HG03432 (cell line): ENCODE measurements around the gene HOXC9.

ENCODE experiments used
- ATAC-seq: cut with Tn5 transposase; IDR thresholded peaks from one replicate; pipeline ENCODE4 v1.9.1; 2021; ENCODE audit warnings: mild to moderate bottlenecking, moderate library complexity; ENCODE audit not compliant: unreplicated experiment

Gene HOXC9

GRCh38 chr12:54000116-54001114 lies at the start of gene HOXC9:
HOXC9 (plus strand) TSS chr12:54000161; CDS start chr12:54000189, 28 bp downstream.
- ATAC-seq, result no peak

DNA sequence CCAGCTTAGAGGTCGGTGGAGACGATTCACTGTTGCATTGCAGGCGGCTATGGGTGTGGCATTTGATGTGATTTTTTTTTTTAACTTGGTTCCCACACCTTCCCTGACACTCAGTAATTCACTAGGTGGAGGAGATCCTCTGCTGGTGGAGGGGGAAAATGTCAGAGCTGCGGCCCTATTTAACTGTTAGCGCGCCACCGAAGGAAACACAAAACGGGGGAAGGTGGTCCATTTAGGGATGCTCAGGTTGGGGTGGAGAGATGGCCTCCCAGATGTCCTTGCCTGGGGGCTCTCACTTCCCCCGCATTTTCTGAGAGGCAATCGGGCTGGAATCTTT lies 49.6 kb upstream of the HOXC9 start:
- no peak for ATAC-seq

DNA sequence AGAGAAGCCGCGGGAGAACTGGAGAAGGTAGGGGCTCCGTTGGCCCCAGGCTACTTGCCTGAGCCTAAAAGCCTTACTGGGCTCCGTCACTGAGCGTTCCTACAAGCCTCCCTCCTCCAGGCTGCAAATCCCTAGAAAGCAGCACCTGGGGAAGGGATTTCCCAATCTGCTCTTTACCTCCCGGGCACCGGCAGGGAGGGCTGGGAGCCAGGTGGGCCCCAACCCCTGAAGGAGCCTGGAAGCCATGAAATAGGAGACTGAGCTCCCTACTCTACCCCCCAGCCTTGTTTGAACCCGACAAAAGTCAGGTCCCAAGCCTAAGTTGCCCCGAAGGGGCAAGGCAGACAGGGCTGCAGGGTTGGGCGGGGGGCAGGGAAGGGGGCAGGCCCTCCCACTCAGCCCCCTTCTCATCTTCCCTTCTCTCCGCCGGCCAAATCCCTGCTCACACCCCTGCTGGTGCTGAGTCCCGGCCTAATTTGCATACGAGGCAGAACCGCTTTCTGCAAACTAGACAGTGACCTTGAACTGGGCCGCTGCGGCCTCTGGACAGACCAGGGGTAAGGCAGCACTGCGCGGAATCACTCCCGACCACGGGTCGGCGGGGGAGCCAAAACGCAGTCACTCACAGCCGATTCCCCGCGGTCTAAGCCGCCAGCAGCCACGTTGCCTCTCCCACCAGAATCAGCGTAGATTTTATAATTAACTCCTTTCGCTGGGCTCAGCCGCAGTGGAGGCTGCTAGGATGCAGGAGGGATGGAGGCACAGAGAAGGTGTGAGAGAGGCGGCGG lies 49.0 kb upstream of the HOXC9 start:
- ATAC-seq, result no peak

DNA sequence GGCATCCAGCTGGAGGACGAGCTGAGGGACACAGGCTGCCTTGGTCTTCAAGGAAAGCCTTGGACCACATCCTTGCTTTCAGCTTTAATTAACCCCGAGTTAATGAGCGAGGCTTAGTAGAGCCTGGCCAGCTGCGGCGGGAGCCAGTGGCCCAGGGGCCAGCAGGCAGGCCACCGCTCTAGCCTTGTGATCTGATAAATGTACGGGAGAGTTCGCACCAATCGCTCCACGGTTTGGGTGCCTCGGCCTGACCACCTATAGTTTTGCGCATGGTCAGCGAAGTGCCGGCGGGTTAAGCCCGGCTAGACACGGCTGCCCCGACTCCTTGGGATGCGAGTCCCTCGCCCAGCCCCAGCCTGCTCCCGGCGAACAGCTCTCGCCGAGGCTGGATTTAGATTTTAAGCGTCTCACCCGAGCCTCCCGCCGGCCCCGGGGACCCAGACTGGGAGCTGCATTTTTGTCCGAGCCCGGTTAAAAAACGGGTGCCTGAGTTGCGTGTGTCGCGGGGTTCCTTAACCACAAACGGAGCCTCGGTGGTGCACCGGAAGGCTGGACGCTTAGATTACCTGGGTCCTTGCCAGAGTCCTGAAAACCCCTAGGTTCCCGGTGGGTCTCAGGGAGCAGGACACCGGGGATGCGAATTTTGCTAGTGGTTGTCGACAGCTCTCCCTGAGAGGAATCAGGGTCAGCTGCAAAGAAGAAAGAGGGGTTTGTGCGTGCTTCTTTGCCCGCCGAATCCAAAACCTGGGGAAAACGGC lies 48.2 kb upstream of the HOXC9 start:
- no peak for ATAC-seq

GRCh38 chr12:53952335-53952694 lies 47.6 kb upstream of the HOXC9 start:
- ATAC-seq, result no peak

DNA sequence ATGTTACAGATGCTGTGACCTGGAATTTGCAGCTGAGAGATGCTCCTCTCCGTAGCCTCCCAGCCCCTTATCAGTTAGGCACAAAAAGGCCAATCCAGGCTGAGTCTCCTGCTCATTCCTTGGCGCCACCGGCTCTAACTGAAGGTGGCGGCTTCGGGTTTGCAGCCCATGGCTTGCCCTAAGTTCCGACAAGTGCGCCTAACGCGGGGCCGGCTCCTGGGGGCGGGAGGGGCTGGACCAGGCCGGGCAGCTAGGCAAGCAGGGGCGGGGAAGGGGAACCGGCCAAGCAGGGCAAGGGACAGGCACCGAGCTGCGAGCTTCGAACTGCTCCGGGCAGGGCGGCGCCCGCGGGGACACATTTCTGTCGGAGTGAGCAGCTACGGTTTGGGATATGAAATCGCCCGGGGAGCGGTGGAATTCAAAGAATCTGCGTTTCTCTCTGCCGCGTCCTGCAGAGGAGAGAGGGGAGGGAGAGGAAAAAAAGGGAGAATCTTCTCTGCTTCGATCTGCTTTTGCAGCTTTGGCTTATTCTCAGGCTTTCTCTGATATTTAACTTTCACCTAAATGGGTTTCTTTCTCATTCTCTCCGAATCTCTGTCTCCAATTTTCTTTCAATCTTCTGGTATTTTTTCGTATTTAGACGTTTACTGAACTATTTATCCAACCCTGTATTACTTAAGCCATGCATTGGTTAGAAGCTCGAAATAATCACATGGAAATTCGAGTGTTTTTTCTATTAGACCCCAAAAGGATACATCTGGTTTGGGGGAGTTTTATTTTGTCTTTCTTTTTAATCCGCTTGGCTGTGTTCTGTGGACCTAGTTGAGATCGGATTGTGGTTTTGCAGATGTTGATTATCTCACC lies 46.9 kb upstream of the HOXC9 start:
- ATAC-seq, result no peak

GRCh38 chr12:53953831-53954693 lies 45.9 kb upstream of the HOXC9 start:
- no peak for ATAC-seq

DNA sequence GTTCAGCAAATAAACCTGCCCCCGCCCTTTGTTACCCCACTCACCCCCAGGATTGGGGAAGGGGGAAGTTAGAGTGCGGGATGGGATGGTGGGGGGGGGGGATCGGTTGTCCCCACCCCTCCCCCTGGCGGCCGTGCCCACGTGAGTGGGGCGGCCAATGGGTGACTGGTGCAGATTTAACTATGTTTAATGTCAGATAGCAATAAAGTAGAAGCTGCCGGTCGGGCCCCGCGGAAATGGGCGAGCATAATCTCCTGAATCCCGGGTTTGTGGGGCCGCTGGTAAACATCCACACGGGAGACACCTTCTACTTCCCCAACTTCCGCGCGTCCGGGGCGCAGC lies 45.3 kb upstream of the HOXC9 start, which contains the start of gene HOXC12:
Gene HOXC12, plus strand, starts transcription at position 210 of the 342 bp plus-strand sequence. Its CDS starts 27 bp downstream, at position 237.
- no peak for ATAC-seq

DNA sequence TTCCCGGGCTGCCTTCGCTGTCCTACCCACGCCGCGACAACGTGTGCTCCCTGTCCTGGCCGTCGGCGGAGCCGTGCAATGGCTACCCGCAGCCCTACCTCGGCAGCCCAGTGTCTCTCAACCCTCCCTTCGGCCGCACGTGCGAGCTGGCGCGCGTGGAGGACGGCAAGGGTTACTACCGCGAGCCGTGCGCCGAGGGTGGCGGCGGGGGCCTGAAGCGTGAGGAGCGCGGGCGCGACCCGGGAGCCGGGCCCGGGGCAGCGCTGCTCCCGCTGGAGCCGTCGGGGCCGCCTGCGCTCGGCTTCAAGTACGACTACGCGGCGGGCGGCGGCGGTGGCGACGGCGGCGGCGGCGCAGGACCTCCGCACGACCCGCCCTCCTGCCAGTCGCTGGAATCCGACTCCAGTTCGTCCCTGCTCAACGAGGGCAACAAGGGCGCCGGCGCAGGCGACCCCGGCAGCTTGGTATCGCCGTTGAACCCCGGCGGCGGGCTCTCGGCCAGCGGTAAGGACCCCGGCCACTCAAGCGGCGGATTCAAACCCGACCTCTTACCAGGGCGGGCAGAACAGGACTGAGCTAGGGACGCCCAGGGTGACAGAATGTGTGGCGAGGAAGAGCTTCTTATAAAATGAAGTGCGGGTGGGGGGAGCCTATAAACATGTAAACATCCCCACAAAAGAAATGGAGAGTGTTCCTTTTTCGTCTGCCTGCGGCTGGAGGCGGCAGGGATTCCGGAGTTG lies 44.8 kb upstream of the HOXC9 start:
- no peak for ATAC-seq

DNA sequence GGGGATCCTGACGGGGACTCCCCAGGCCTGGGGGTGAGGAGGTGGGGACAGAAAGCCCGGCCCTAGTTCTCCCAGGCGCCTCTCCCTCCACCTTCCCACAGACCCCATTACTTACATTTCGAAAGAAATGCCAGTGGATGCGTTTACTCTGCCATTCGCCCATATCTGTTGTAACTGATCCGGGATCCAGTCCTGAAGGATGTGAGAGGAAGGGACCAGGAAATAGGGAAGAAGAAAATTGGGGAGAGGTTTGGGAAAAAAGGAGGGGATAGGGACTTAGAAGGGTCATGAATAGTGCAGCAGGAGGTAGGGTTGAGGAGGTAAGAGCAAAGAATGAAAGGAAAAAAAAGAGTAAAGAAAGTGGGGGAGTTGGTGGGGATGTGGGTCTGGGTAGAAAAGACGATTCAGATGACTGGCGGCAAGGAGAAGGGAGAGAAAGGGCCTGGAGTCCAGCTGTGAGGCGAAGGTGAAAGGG lies 44.1 kb upstream of the HOXC9 start:
- ATAC-seq, result no peak

- ATAC-seq, result no peak
These were observed 43.6 kb upstream of the HOXC9 start for GRCh38 chr12:53956251-53956887.

DNA sequence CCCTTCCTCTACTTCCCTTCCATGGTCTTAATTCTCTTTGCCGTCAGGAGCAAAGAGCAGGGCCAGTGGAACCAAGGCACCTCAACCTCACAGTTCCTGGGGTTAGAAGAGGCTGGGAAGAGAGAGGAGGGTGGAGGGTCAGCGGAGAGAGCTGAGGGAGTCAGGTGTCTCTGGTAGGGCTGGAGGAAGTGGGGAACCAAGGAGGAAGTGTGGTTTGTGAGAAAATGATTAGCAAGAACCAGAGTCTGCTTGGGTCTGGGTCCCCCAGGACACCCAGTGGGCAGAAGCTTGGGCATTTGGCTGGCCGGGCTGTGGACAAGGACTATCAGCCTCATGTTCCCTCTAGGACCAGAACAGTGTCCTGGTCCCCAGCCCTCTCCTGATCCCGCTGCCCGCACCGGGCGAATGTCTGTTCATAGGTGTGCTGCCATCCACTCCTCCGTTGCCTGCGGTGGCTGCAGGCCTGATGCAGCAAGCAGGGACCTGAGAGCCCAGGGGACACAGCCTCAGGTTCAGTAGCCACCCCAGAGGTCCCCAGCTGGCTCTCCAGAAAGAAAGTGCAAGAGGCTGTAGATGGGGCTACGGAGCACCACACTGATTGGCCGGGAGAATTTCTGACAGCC lies 42.9 kb upstream of the HOXC9 start:
- no peak for ATAC-seq

- no peak for ATAC-seq
These were observed 41.8 kb upstream of the HOXC9 start for GRCh38 chr12:53958128-53958527.

GRCh38 chr12:53959314-53959713 lies 40.6 kb upstream of the HOXC9 start:
- no peak for ATAC-seq

DNA sequence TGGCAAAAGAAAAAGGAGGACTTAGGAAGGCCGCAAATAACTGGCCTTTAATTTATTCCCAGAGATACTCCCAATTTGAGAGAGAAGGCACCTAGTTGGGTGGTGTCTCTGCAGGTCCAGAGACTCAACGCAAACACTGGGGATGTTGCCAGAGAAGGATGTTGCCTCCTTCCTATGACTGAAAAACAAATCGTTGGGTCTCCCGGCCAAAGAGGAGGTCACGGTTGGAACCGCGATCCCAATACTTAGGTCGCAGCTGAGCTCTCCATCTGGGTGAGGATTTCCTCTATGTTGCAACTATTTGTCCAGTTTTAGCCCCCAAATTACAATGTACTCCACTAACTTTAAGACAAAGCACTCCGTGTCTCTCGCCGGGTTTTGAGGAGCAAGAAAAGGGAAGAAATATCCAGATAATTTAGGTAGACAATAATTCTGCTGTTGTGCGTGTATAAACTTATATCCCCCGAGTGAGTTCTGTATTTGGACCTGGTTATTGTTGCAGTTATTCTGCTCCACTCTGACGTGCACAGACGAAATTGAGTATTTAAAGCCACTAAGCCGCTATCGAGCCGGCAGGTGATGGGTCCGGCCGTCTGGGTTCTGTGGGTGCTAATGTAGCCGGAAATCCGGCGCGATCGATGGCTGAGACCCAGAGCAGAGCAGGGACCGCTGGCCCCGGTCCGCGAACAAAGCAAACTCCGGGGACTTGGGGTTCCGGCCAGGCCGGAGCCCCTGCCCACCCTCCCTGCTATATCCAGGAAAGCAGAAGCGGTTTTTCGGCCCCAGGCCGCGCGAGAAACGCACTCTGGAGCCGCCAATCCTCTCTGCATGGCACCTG lies 39.6 kb upstream of the HOXC9 start:
- ATAC-seq, result no peak

- ATAC-seq, result no peak
These were observed 38.8 kb upstream of the HOXC9 start for GRCh38 chr12:53961025-53961761.
